ENCODE results near the gene CNTN2.

Gene CNTN2

GRCh38 chr1:205016075-205016474 lies 26.9 kb upstream of the CNTN2 start:
- Histone ChIP-seq H3F3A (ENCODE audit: insufficient read depth, low read length) (no peaks in the 10 kb centered on the region), H3K4me1 (ENCODE audit: low read length) (no peaks in the 10 kb centered on the region), H3K4me2 (ENCODE audit: low read depth, low read length) (no peak overlapping the region), H3K9ac (ENCODE audit: low read length) (no peak overlapping the region), H3K9me3 (replicated peaks; ENCODE audit: insufficient read depth, low read length) (no peaks in the 10 kb centered on the region), H3K27ac (ENCODE audit: low read length) (no peak overlapping the region), H3K4me3 (ENCODE audit: low read length) (no peak overlapping the region), H3K36me3 (replicated peaks; ENCODE audit: insufficient read depth, low read length) (no peaks in the 10 kb centered on the region), H3K27me3 (replicated peaks; ENCODE audit: insufficient read depth, low read length) (peaks cover 93% of the 10 kb centered on the region), H3K9me2 (replicated peaks; ENCODE audit: insufficient read depth, low read length) (no peaks in the 10 kb centered on the region), H4K20me1 (ENCODE audit: insufficient read depth, low read length) (no peaks in the 10 kb centered on the region), H3K79me2 (ENCODE audit: low read length) (no peaks in the 10 kb centered on the region), H2AFZ (ENCODE audit: low read length) (no peak overlapping the region)
- no peak for TF ChIP-seq EZH2phosphoT487 (IDR thresholded peaks at IDR 0.05; ENCODE audit: low read length)
- TF ChIP-seq CTCF (IDR thresholded peaks at IDR 0.05; ENCODE audit: low read length), result no peak
- no peak for DNase-seq

GRCh38 chr1:205016584-205016983 lies 26.4 kb upstream of the CNTN2 start:
- Histone ChIP-seq H3F3A (ENCODE audit: insufficient read depth, low read length) (no peaks in the 10 kb centered on the region), H3K4me1 (ENCODE audit: low read length) (no peaks in the 10 kb centered on the region), H2AFZ (ENCODE audit: low read length) (no peak overlapping the region), H3K36me3 (replicated peaks; ENCODE audit: insufficient read depth, low read length) (no peaks in the 10 kb centered on the region), H3K4me3 (ENCODE audit: low read length) (no peak overlapping the region), H3K9me2 (replicated peaks; ENCODE audit: insufficient read depth, low read length) (no peaks in the 10 kb centered on the region), H3K4me2 (ENCODE audit: low read depth, low read length) (no peak overlapping the region), H3K9ac (ENCODE audit: low read length) (no peak overlapping the region), H4K20me1 (ENCODE audit: insufficient read depth, low read length) (no peaks in the 10 kb centered on the region), H3K9me3 (replicated peaks; ENCODE audit: insufficient read depth, low read length) (no peaks in the 10 kb centered on the region), H3K79me2 (ENCODE audit: low read length) (no peaks in the 10 kb centered on the region), H3K27ac (ENCODE audit: low read length) (no peak overlapping the region), H3K27me3 (replicated peaks; ENCODE audit: insufficient read depth, low read length) (peaks cover 93% of the 10 kb centered on the region)
- no peak for DNase-seq
- TF ChIP-seq EZH2phosphoT487 (IDR thresholded peaks at IDR 0.05; ENCODE audit: low read length), result no peak
- TF ChIP-seq CTCF (IDR thresholded peaks at IDR 0.05; ENCODE audit: low read length), result no peak
- TF ChIP-seq EZH2 (optimal IDR thresholded peaks at IDR 0.05; ENCODE audit: low read depth, low read length), result no peak

- Histone ChIP-seq H3K27me3 (replicated peaks; ENCODE audit: insufficient read depth, low read length) (peaks cover 93% of the 10 kb centered on the region), H3K36me3 (replicated peaks; ENCODE audit: insufficient read depth, low read length) (no peaks in the 10 kb centered on the region), H3K9me3 (replicated peaks; ENCODE audit: insufficient read depth, low read length) (no peaks in the 10 kb centered on the region), H3K9me2 (replicated peaks; ENCODE audit: insufficient read depth, low read length) (no peaks in the 10 kb centered on the region), H3K27ac (ENCODE audit: low read length) (no peak overlapping the region), H3K79me2 (ENCODE audit: low read length) (no peaks in the 10 kb centered on the region), H3K9ac (ENCODE audit: low read length) (no peak overlapping the region), H2AFZ (ENCODE audit: low read length) (no peak overlapping the region), H3K4me3 (ENCODE audit: low read length) (no peak overlapping the region), H3K4me2 (ENCODE audit: low read depth, low read length) (no peak overlapping the region), H4K20me1 (ENCODE audit: insufficient read depth, low read length) (no peaks in the 10 kb centered on the region), H3F3A (ENCODE audit: insufficient read depth, low read length) (no peaks in the 10 kb centered on the region), H3K4me1 (ENCODE audit: low read length) (no peaks in the 10 kb centered on the region)
- no peak for DNase-seq
- no peak for TF ChIP-seq CTCF (IDR thresholded peaks at IDR 0.05; ENCODE audit: low read length)
- no peak for TF ChIP-seq EZH2 (optimal IDR thresholded peaks at IDR 0.05; ENCODE audit: low read depth, low read length)
- no peak for TF ChIP-seq EZH2phosphoT487 (IDR thresholded peaks at IDR 0.05; ENCODE audit: low read length)
Measured at GRCh38 chr1:205017001-205017400, 26.0 kb upstream of the CNTN2 start.

Data from MM.1S (cell line).